BLaER1 (cell line): ENCODE results near the gene THOP1.

Experiments
- H3K27ac ChIP-seq: shearing (Covaris generic); formaldehyde crosslinking; 2 replicates; pipeline ENCODE4 v1.8.1; 2022
- H3K27me3 ChIP-seq: shearing (Covaris generic); formaldehyde crosslinking; 2 replicates; pipeline ENCODE4 v1.8.1; 2022
- H3K36me3 ChIP-seq: shearing (Covaris generic); formaldehyde crosslinking; 2 replicates; pipeline ENCODE4 v1.8.1; 2022
- H3K4me1 ChIP-seq: shearing (Covaris generic); formaldehyde crosslinking; 2 replicates; pipeline ENCODE4 v1.8.1; 2022
- H3K4me2 ChIP-seq: shearing (Covaris generic); formaldehyde crosslinking; 2 replicates; pipeline ENCODE4 v1.8.1; 2022
- H3K4me3 ChIP-seq: shearing (Covaris generic); formaldehyde crosslinking; 2 replicates; pipeline ENCODE4 v1.8.1; 2022
- H3K9ac ChIP-seq: shearing (Covaris generic); formaldehyde crosslinking; 2 replicates; pipeline ENCODE4 v1.8.1; 2022
- H3K9me3 ChIP-seq: shearing (Covaris generic); formaldehyde crosslinking; 2 replicates; pipeline ENCODE4 v1.8.1; 2022
- H4K20me1 ChIP-seq: shearing (Covaris generic); formaldehyde crosslinking; 2 replicates; pipeline ENCODE4 v1.8.1; 2022
- Cebpa-rat ChIP-seq: shearing (Covaris generic); IDR thresholded peaks from 2 replicates; pipeline ENCODE4 v1.8.1; 2022

THOP1 gene

GRCh38 chr19:2807379-2808128, 22.3 kb downstream of the THOP1 start:
- Histone ChIP-seq H3K27ac (peak overlapping the region; percentile 90), H3K4me2 (peak overlapping the region; percentile 83), H3K9ac (peak overlapping the region; percentile 45), H3K9me3 (no peaks in the 10 kb centered on the region), H3K4me1 (peaks cover 97% of the 10 kb centered on the region), H3K36me3 (peaks cover 66% of the 10 kb centered on the region), H4K20me1 (peaks cover 21% of the 10 kb centered on the region), H3K27me3 (no peaks in the 10 kb centered on the region), H3K4me3 (peak overlapping the region; percentile 38)
- no peak for TF ChIP-seq Cebpa-rat

- Histone ChIP-seq H3K27me3 (no peaks in the 10 kb centered on the region), H3K36me3 (peaks cover 66% of the 10 kb centered on the region), H3K4me2 (peak overlapping the region; percentile 83), H4K20me1 (peaks cover 21% of the 10 kb centered on the region), H3K4me3 (no peak overlapping the region; the same call in 1 of the 2 replicates), H3K9me3 (no peaks in the 10 kb centered on the region), H3K27ac (peak overlapping the region; percentile 90), H3K9ac (peak overlapping the region; percentile 35; the same call in 1 of the 2 replicates), H3K4me1 (peaks cover 89% of the 10 kb centered on the region)
- no peak for TF ChIP-seq Cebpa-rat
These were observed 23.0 kb downstream of the THOP1 start for GRCh38 chr19:2808129-2808941.

- Histone ChIP-seq H3K4me2 (peak overlapping the region; percentile 83), H3K27me3 (no peaks in the 10 kb centered on the region), H3K4me3 (peak overlapping the region; percentile 18; the same call in 1 of the 2 replicates), H3K36me3 (peaks cover 77% of the 10 kb centered on the region), H3K9me3 (no peaks in the 10 kb centered on the region), H3K4me1 (peaks cover 77% of the 10 kb centered on the region), H3K9ac (peak overlapping the region; percentile 49; the same call in 1 of the 2 replicates), H4K20me1 (peaks cover 21% of the 10 kb centered on the region), H3K27ac (peak overlapping the region; percentile 76)
- no peak for TF ChIP-seq Cebpa-rat
These were observed 24.3 kb downstream of the THOP1 start for GRCh38 chr19:2809387-2810140.

DNA sequence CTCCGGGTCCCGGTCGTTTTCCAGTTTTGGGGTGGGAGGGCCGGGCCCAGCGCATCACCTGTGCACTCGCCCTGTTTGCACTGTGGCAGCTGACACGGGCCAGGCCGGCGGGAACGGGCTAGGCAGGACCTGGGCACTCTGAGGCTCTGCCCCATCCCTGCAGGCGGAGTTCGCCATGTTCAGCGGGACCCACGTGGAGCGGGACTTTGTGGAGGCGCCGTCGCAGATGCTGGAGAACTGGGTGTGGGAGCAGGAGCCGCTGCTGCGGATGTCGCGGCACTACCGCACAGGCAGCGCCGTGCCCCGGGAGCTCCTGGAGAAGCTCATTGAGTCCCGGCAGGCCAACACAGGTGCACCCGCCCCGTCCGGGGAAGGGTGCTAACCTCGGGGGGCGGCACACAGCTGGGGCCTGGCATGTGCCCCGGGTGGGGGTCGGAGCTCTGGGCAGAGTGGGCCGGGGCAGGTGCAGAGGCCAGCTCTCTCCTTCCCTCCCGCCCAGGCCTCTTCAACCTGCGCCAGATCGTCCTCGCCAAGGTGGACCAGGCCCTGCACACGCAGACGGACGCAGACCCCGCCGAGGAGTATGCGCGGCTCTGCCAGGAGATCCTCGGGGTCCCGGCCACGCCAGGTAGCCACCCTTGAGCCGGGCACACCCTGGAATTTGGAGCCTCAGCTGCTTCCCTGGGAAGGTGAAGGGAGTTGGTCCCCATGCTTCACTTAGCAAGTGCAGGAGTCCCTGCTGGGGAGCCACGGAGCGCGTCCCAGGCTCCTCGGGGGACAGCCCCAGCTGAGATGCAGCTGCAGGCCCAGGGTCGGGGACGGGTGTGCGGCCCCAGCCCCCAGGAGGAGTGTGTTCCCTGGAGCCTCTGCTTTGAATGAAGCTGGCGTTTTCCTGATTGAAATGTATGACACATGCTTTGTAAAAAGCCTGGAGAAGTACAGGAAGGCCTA, 25.1 kb downstream of the THOP1 start:
- Histone ChIP-seq H3K36me3 (peaks cover 82% of the 10 kb centered on the region), H3K27ac (peak overlapping the region; percentile 76), H3K4me1 (peaks cover 69% of the 10 kb centered on the region), H3K9ac (peak overlapping the region; percentile 49), H3K4me2 (peak overlapping the region; percentile 83), H4K20me1 (peaks cover 21% of the 10 kb centered on the region), H3K27me3 (no peaks in the 10 kb centered on the region), H3K4me3 (peak overlapping the region; percentile 18; the same call in 1 of the 2 replicates), H3K9me3 (no peaks in the 10 kb centered on the region)
- TF ChIP-seq Cebpa-rat: no peak

GRCh38 chr19:2811221-2811722, 26.0 kb downstream of the THOP1 start:
- no peaks in the 10 kb centered on the region for H3K9me3 ChIP-seq
- peaks cover 21% of the 10 kb centered on the region for H4K20me1 ChIP-seq
- H3K4me3 ChIP-seq: no peak overlapping the region
- H3K27me3 ChIP-seq: no peaks in the 10 kb centered on the region
- 0 out of 2 replicates have a peak overlapping the region, but pooled peaks have one; percentile 1 for H3K9ac ChIP-seq
- H3K36me3 ChIP-seq: peaks cover 89% of the 10 kb centered on the region
- TF ChIP-seq Cebpa-rat: no peak
- H3K4me1 ChIP-seq: peaks cover 67% of the 10 kb centered on the region
- H3K27ac ChIP-seq: peak overlapping the region; percentile 76
- H3K4me2 ChIP-seq: peak overlapping the region; percentile 83

- Histone ChIP-seq H3K9ac (no peak overlapping the region), H3K4me1 (peaks cover 63% of the 10 kb centered on the region), H3K4me2 (peak overlapping the region; percentile 83), H3K27me3 (no peaks in the 10 kb centered on the region), H3K4me3 (no peak overlapping the region), H3K27ac (peak overlapping the region; percentile 76), H3K36me3 (peaks cover 87% of the 10 kb centered on the region), H4K20me1 (peaks cover 21% of the 10 kb centered on the region), H3K9me3 (no peaks in the 10 kb centered on the region)
- no peak for TF ChIP-seq Cebpa-rat
These were observed 26.6 kb downstream of the THOP1 start for GRCh38 chr19:2811735-2812413.

GRCh38 chr19:2812414-2813234, 27.3 kb downstream of the THOP1 start:
- peak overlapping the region; percentile 42 for H3K27ac ChIP-seq
- peaks cover 56% of the 10 kb centered on the region for H3K4me1 ChIP-seq
- no peak overlapping the region for H3K4me3 ChIP-seq
- peaks cover 80% of the 10 kb centered on the region for H3K36me3 ChIP-seq
- H3K27me3 ChIP-seq: no peaks in the 10 kb centered on the region
- H3K4me2 ChIP-seq: peak overlapping the region; percentile 83; the same call in 1 of the 2 replicates
- no peak overlapping the region for H3K9ac ChIP-seq
- peaks cover 21% of the 10 kb centered on the region for H4K20me1 ChIP-seq
- TF ChIP-seq Cebpa-rat: no peak
- no peaks in the 10 kb centered on the region for H3K9me3 ChIP-seq
